HG03342 (cell line): ENCODE results near the gene CCDC148.
"Not testable (repeated sequence)": the region's sequence is repeated elsewhere in the genome, so short reads cannot be mapped to it uniquely, and the experiment has no call there.

ENCODE experiments used
- ATAC-seq: cut with Tn5 transposase; IDR thresholded peaks from one replicate; pipeline ENCODE4 v1.9.1; 2021; ENCODE audit warnings: mild to moderate bottlenecking, moderate library complexity; ENCODE audit not compliant: unreplicated experiment

The CCDC148 gene

GRCh38 chr2:158439062-158439461 lies 17.5 kb downstream of the CCDC148 start:
- not testable (repeated sequence) for ATAC-seq

- not testable (repeated sequence) for ATAC-seq
Measured at GRCh38 chr2:158433716-158434115, 22.8 kb downstream of the CCDC148 start.

- no peak for ATAC-seq
Measured at GRCh38 chr2:158432117-158432516, 24.4 kb downstream of the CCDC148 start.

GRCh38 chr2:158414538-158414937 lies 42.0 kb downstream of the CCDC148 start:
- no peak for ATAC-seq

GRCh38 chr2:158413581-158413980 lies 43.0 kb downstream of the CCDC148 start:
- no peak for ATAC-seq

GRCh38 chr2:158412206-158412605 lies 44.3 kb downstream of the CCDC148 start:
- no peak for ATAC-seq

GRCh38 chr2:158411748-158412147 lies 44.8 kb downstream of the CCDC148 start:
- no peak for ATAC-seq

GRCh38 chr2:158410132-158410531 lies 46.4 kb downstream of the CCDC148 start:
- ATAC-seq = no peak

GRCh38 chr2:158407031-158407430 lies 49.5 kb downstream of the CCDC148 start:
- no peak for ATAC-seq

- ATAC-seq = no peak
Measured at GRCh38 chr2:158405341-158405740, 51.2 kb downstream of the CCDC148 start.

- no peak for ATAC-seq
Measured at GRCh38 chr2:158403237-158403636, 53.3 kb downstream of the CCDC148 start.

GRCh38 chr2:158402665-158403064 lies 53.9 kb downstream of the CCDC148 start:
- ATAC-seq = no peak

- ATAC-seq = no peak
Measured at GRCh38 chr2:158395166-158395565, 61.4 kb downstream of the CCDC148 start.

- ATAC-seq = no peak
Measured at GRCh38 chr2:158394453-158394852, 62.1 kb downstream of the CCDC148 start.

GRCh38 chr2:158393886-158394285 lies 62.7 kb downstream of the CCDC148 start:
- ATAC-seq = no peak

- no peak for ATAC-seq
Measured at GRCh38 chr2:158392687-158393086, 63.9 kb downstream of the CCDC148 start.

- ATAC-seq = no peak
Measured at GRCh38 chr2:158391876-158392275, 64.7 kb downstream of the CCDC148 start.

GRCh38 chr2:158391361-158391760 lies 65.2 kb downstream of the CCDC148 start:
- no peak for ATAC-seq

- no peak for ATAC-seq
Measured at GRCh38 chr2:158388159-158388558, 68.4 kb downstream of the CCDC148 start.

GRCh38 chr2:158385646-158386045 lies 70.9 kb downstream of the CCDC148 start:
- no peak for ATAC-seq

- no peak for ATAC-seq
Measured at GRCh38 chr2:158381978-158382377, 74.6 kb downstream of the CCDC148 start.

- ATAC-seq = no peak
Measured at GRCh38 chr2:158381205-158381604, 75.3 kb downstream of the CCDC148 start.

GRCh38 chr2:158380746-158381145 lies 75.8 kb downstream of the CCDC148 start:
- no peak for ATAC-seq

GRCh38 chr2:158378926-158379325 lies 77.6 kb downstream of the CCDC148 start:
- ATAC-seq = no peak
